NCI-H1048 (cell line): ENCODE data around the gene RASD1.
A peak's percentile ranks its signal among the peaks of the same experiment; 100 is the strongest.
"Not testable (repeated sequence)": the region's sequence is repeated elsewhere in the genome, so short reads cannot be mapped to it uniquely, and the experiment has no call there.

Source experiments
- DNase-seq: peaks from one replicate; lab custom pipeline; 2025; lab: John Stamatoyannopoulos, UW

The RASD1 gene

GRCh38 chr17:17497065-17497844 is 1.1 kb upstream of the RASD1 start:
- no peak for DNase-seq

GRCh38 chr17:17495536-17496188 is 533 bp downstream of the RASD1 start:
- no peak for DNase-seq

- DNase-seq = no peak
These were observed 1.2 kb downstream of the RASD1 start for GRCh38 chr17:17494870-17495535.

- no peak for DNase-seq
These were observed 1.7 kb downstream of the RASD1 start for GRCh38 chr17:17494499-17494869.

- no peak for DNase-seq
These were observed 2.2 kb downstream of the RASD1 start for GRCh38 chr17:17493986-17494466.

GRCh38 chr17:17493249-17493985 is 2.8 kb downstream of the RASD1 start:
- no peak for DNase-seq

- no peak for DNase-seq
These were observed 3.6 kb downstream of the RASD1 start for GRCh38 chr17:17492571-17492970.

- DNase-seq = no peak
These were observed 4.1 kb downstream of the RASD1 start for GRCh38 chr17:17492085-17492484.

GRCh38 chr17:17491546-17491988 is 4.6 kb downstream of the RASD1 start:
- no peak for DNase-seq

- no peak for DNase-seq
These were observed 5.1 kb downstream of the RASD1 start for GRCh38 chr17:17491031-17491471.

GRCh38 chr17:17487998-17488397 is 8.2 kb downstream of the RASD1 start:
- DNase-seq = no peak

GRCh38 chr17:17486416-17486815 is 9.8 kb downstream of the RASD1 start:
- not testable (repeated sequence) for DNase-seq

GRCh38 chr17:17485420-17485819 is 10.8 kb downstream of the RASD1 start:
- DNase-seq = no peak

GRCh38 chr17:17484451-17484899 is 11.7 kb downstream of the RASD1 start:
- DNase-seq = no peak

- DNase-seq = no peak
These were observed 14.3 kb downstream of the RASD1 start for GRCh38 chr17:17481860-17482259.

- DNase-seq = no peak
These were observed 15.5 kb downstream of the RASD1 start for GRCh38 chr17:17480593-17481148.

- no peak for DNase-seq
These were observed 17.0 kb downstream of the RASD1 start for GRCh38 chr17:17479209-17479608.

GRCh38 chr17:17476865-17477467 is 19.2 kb downstream of the RASD1 start, which contains the start of gene MED9:
MED9 (plus strand) TSS chr17:17477000; CDS start chr17:17477042, 42 bp downstream.
- peak; percentile 80 for DNase-seq

GRCh38 chr17:17474341-17474740 is 21.9 kb downstream of the RASD1 start:
- DNase-seq = no peak

GRCh38 chr17:17472333-17472920 is 23.8 kb downstream of the RASD1 start:
- DNase-seq = no peak

- no peak for DNase-seq
These were observed 26.2 kb downstream of the RASD1 start for GRCh38 chr17:17469996-17470395.
